ENCODE results near the gene ARMC6.
"Not testable (repeated sequence)": the region's sequence is repeated elsewhere in the genome, so short reads cannot be mapped to it uniquely, and the experiment has no call there.

The ARMC6 gene

GRCh38 chr19:19105365-19106055 lies 72.1 kb downstream of the ARMC6 start:
- Mint-ChIP-seq H3K27ac (no peak overlapping the region), H3K36me3 (ENCODE audit: insufficient read depth) (peaks cover 20% of the 10 kb centered on the region), H3K4me1 (ENCODE audit: low read depth in 2 of 2) (peaks cover 0 to 4% of the 10 kb centered on the region in 2 donors), H3K9me3 (no peaks in the 10 kb centered on the region), H3K4me3 (no peak overlapping the region), H3K27me3 (no peaks in the 10 kb centered on the region)
- DNase-seq (no peak), ATAC-seq (replicated peaks) (no peak)

GRCh38 chr19:19106056-19106551 lies 72.7 kb downstream of the ARMC6 start:
- Mint-ChIP-seq H3K4me1 (ENCODE audit: low read depth in 2 of 2) (peaks cover 0 to 4% of the 10 kb centered on the region in 2 donors), H3K4me3 (no peak overlapping the region), H3K27ac (peak overlapping the region in 1 of 2 donors; percentile 12), H3K27me3 (no peaks in the 10 kb centered on the region), H3K36me3 (ENCODE audit: insufficient read depth) (peaks cover 20% of the 10 kb centered on the region), H3K9me3 (no peaks in the 10 kb centered on the region)
- ATAC-seq (replicated peaks) = no peak
- DNase-seq = no peak

- H3K36me3 Mint-ChIP-seq (ENCODE audit: insufficient read depth) = peaks cover 23% of the 10 kb centered on the region
- H3K27me3 Mint-ChIP-seq; ATAC-seq (replicated peaks); H3K4me3 Mint-ChIP-seq; DNase-seq; H3K9me3 Mint-ChIP-seq; H3K4me1 Mint-ChIP-seq (ENCODE audit: low read depth in 2 of 2): not testable (repeated sequence)
- peak overlapping the region in 1 of 2 donors; percentile 68 for H3K27ac Mint-ChIP-seq
Measured at GRCh38 chr19:19106938-19107337, 73.5 kb downstream of the ARMC6 start.

- no peak for ATAC-seq (replicated peaks)
- Mint-ChIP-seq H3K4me3 (no peak overlapping the region), H3K27me3 (no peaks in the 10 kb centered on the region), H3K36me3 (ENCODE audit: insufficient read depth) (peaks cover 23% of the 10 kb centered on the region), H3K27ac (peak overlapping the region in 1 of 2 donors; percentile 68), H3K4me1 (ENCODE audit: low read depth in 2 of 2) (peaks cover 0 to 4% of the 10 kb centered on the region in 2 donors), H3K9me3 (no peaks in the 10 kb centered on the region)
- DNase-seq = no peak
Measured at GRCh38 chr19:19107654-19108053, 74.3 kb downstream of the ARMC6 start.
